GM19351 (cell line): ENCODE measurements around the gene PTPRE.

Experiments
- ATAC-seq: cut with Tn5 transposase; IDR thresholded peaks from one replicate; pipeline ENCODE4 v1.9.1; 2021; ENCODE audit warnings: mild to moderate bottlenecking, moderate library complexity; ENCODE audit not compliant: unreplicated experiment

The PTPRE gene

GRCh38 chr10:127906548-127907377, at the start of gene PTPRE:
TSS of gene PTPRE (plus strand) at chr10:127907103. CDS start at chr10:128040882, 133,779 bp downstream.
- ATAC-seq = peak; percentile 90

GRCh38 chr10:127860592-127860991, 46.3 kb upstream of the PTPRE start:
- ATAC-seq = no peak

- no peak for ATAC-seq
These were observed 43.6 kb upstream of the PTPRE start for GRCh38 chr10:127863231-127863825.

GRCh38 chr10:127866276-127867013, 40.5 kb upstream of the PTPRE start:
- ATAC-seq = no peak

- ATAC-seq = no peak
These were observed 39.1 kb upstream of the PTPRE start for GRCh38 chr10:127867805-127868204.

GRCh38 chr10:127869329-127869728, 37.6 kb upstream of the PTPRE start:
- ATAC-seq = no peak

- no peak for ATAC-seq
These were observed 35.3 kb upstream of the PTPRE start for GRCh38 chr10:127871631-127872010.

- no peak for ATAC-seq
These were observed 34.7 kb upstream of the PTPRE start for GRCh38 chr10:127872011-127872761.

- no peak for ATAC-seq
These were observed 33.9 kb upstream of the PTPRE start for GRCh38 chr10:127872871-127873600.

GRCh38 chr10:127873901-127874470, 32.9 kb upstream of the PTPRE start:
- no peak for ATAC-seq

GRCh38 chr10:127874671-127875448, 32.0 kb upstream of the PTPRE start:
- no peak for ATAC-seq

- no peak for ATAC-seq
These were observed 31.5 kb upstream of the PTPRE start for GRCh38 chr10:127875449-127875765.

- ATAC-seq = no peak
These were observed 31.0 kb upstream of the PTPRE start for GRCh38 chr10:127875916-127876315.

- ATAC-seq = no peak
These were observed 29.8 kb upstream of the PTPRE start for GRCh38 chr10:127877116-127877515.

- no peak for ATAC-seq
These were observed 29.2 kb upstream of the PTPRE start for GRCh38 chr10:127877699-127878098.

GRCh38 chr10:127878475-127879055, 28.3 kb upstream of the PTPRE start:
- no peak for ATAC-seq

GRCh38 chr10:127880557-127880956, 26.3 kb upstream of the PTPRE start:
- no peak for ATAC-seq

GRCh38 chr10:127881262-127881661, 25.6 kb upstream of the PTPRE start:
- ATAC-seq = no peak

- ATAC-seq = no peak
These were observed 24.5 kb upstream of the PTPRE start for GRCh38 chr10:127882391-127882790.
